T follicular helper cell (primary cell): ENCODE data around the gene ADGRG2.

Experiments
- DNase-seq: peaks from one replicate; pipeline ENCODE4 v3.0.0-alpha.2; 2020; ENCODE audit warnings: low read depth
- total RNA-seq, 2 experiments: gene quantifications; one replicate each; lab custom pipeline; 2026; lab: John Stamatoyannopoulos, UW

Gene ADGRG2
- 0 to 0.04 reads per million in 2 experiments for total RNA-seq

- no peak for DNase-seq
These were observed at the start of gene ADGRG2 for GRCh38 chrX:19121898-19122640. TSS of gene ADGRG2 (minus strand) at chrX:19122468. CDS start at chrX:19068834, 53,634 bp downstream.

- no peak for DNase-seq
These were observed 46.3 kb upstream of the ADGRG2 start for GRCh38 chrX:19168609-19169008.

GRCh38 chrX:19162851-19163250 lies 40.6 kb upstream of the ADGRG2 start:
- no peak for DNase-seq

GRCh38 chrX:19156186-19156585 lies 33.9 kb upstream of the ADGRG2 start:
- DNase-seq: no peak

- no peak for DNase-seq
These were observed 30.5 kb upstream of the ADGRG2 start for GRCh38 chrX:19152762-19153161.

- no peak for DNase-seq
These were observed 14.8 kb upstream of the ADGRG2 start for GRCh38 chrX:19137067-19137466.

- no peak for DNase-seq
These were observed 11.5 kb upstream of the ADGRG2 start for GRCh38 chrX:19133784-19134183.

GRCh38 chrX:19133231-19133630 lies 11.0 kb upstream of the ADGRG2 start:
- no peak for DNase-seq

- DNase-seq: no peak
These were observed 8.4 kb upstream of the ADGRG2 start for GRCh38 chrX:19130628-19131027.

- DNase-seq: no peak
These were observed 7.4 kb upstream of the ADGRG2 start for GRCh38 chrX:19129694-19130093.

- no peak for DNase-seq
These were observed 5.4 kb upstream of the ADGRG2 start for GRCh38 chrX:19127649-19128168.

- no peak for DNase-seq
These were observed 357 bp upstream of the ADGRG2 start for GRCh38 chrX:19122641-19123009.

- DNase-seq: no peak
These were observed 802 bp downstream of the ADGRG2 start for GRCh38 chrX:19121466-19121865.

GRCh38 chrX:19110642-19111041 lies 11.6 kb downstream of the ADGRG2 start:
- DNase-seq: no peak

- DNase-seq: no peak
These were observed 15.2 kb downstream of the ADGRG2 start for GRCh38 chrX:19107035-19107434.

- no peak for DNase-seq
These were observed 21.7 kb downstream of the ADGRG2 start for GRCh38 chrX:19100586-19100985.

GRCh38 chrX:19097553-19098283 lies 24.6 kb downstream of the ADGRG2 start:
- DNase-seq: no peak

- DNase-seq: no peak
These were observed 25.7 kb downstream of the ADGRG2 start for GRCh38 chrX:19096586-19096985.

GRCh38 chrX:19094654-19095053 lies 27.6 kb downstream of the ADGRG2 start:
- no peak for DNase-seq

GRCh38 chrX:19091596-19091995 lies 30.7 kb downstream of the ADGRG2 start:
- DNase-seq: no peak

GRCh38 chrX:19089555-19090040 lies 32.7 kb downstream of the ADGRG2 start:
- DNase-seq: no peak

GRCh38 chrX:19086102-19086772 lies 36.0 kb downstream of the ADGRG2 start:
- no peak for DNase-seq
